ENCODE measurements around the gene HOXC4. TPM values are rescaled to one million over a fixed set of nuclear protein-coding genes. Genes with fewer than 3 reads are reported as not detected.

HOXC4 gene
- total and polyA plus RNA-seq, 12 donors, result 0.78 to 7.4 (median 2.9) TPM

DNA sequence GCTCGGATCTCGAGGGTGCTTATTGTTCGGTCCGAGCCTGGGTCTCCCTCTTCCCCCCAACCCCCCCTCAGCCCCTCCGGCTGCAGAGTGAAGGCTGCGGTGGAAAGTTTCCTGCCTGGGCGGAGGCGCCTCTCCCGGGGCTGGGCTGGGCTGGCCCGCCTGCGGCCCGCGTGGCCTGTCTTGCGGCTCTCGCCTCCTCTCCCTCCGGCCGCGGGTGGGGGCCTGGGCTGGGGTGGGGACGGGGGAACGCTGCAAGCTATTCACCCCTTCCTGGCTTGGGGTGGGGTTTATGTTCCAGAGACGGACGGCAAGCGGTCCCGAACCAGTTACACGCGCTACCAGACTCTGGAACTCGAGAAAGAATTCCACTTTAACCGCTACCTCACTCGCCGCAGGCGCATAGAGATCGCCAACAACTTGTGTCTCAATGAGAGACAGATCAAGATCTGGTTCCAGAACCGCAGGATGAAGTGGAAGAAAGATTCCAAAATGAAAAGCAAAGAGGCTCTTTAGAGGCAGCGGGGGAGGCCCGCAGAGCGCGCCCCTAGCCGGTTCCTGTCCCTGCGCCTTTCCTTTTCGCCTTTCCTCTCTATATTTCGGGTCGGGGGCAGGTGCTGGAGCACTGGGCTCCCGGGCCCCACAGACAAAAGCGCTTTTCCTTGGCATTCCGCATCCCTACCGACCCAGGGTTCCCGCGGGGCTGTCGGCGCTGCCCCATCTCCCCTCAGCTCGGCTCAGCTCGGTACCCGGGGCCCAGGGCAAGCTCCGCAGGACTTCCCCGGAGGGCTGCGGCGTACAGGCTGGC lies 19.5 kb upstream of the HOXC4 start:
- intact Hi-C loops (cut with DNase I), result loop anchor here (5.0 to 10.0 kb wide), 2 partner anchors 101 to 158 kb away; no protein-coding TSS in a partner anchor
- DNase-seq, result peak in 1 of 7 donors; percentile 60
- WGBS, 4 donors, result 35 to 71% (median 50%) methylated on average over 28 to 57 of the region's 57 CpGs
- H3K4me1 ChIP-seq (replicated peaks in 1 of 2), result peaks cover 7 to 44% of the 10 kb centered on the region in 2 donors
- H3K27me3 ChIP-seq, result no peaks in the 10 kb centered on the region
- H3K9me3 ChIP-seq (replicated peaks in 1 of 3), result no peaks in the 10 kb centered on the region
- H3K4me3 ChIP-seq, result peak overlapping the region in 2 of 4 donors; percentile 33 to 47
- no peaks in the 10 kb centered on the region for H3K36me3 ChIP-seq (replicated peaks in 1 of 2)
- H3K27ac ChIP-seq, result peak overlapping the region in 2 of 5 donors; percentile 74 to 77
- TF ChIP-seq, protein P1, sequence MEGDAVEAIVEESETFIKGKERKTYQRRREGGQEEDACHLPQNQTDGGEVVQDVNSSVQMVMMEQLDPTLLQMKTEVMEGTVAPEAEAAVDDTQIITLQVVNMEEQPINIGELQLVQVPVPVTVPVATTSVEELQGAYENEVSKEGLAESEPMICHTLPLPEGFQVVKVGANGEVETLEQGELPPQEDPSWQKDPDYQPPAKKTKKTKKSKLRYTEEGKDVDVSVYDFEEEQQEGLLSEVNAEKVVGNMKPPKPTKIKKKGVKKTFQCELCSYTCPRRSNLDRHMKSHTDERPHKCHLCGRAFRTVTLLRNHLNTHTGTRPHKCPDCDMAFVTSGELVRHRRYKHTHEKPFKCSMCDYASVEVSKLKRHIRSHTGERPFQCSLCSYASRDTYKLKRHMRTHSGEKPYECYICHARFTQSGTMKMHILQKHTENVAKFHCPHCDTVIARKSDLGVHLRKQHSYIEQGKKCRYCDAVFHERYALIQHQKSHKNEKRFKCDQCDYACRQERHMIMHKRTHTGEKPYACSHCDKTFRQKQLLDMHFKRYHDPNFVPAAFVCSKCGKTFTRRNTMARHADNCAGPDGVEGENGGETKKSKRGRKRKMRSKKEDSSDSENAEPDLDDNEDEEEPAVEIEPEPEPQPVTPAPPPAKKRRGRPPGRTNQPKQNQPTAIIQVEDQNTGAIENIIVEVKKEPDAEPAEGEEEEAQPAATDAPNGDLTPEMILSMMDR (IDR thresholded peaks at IDR 0.05), result no peak
- TF ChIP-seq POLR2A (IDR thresholded peaks at IDR 0.05), result no peak

DNA sequence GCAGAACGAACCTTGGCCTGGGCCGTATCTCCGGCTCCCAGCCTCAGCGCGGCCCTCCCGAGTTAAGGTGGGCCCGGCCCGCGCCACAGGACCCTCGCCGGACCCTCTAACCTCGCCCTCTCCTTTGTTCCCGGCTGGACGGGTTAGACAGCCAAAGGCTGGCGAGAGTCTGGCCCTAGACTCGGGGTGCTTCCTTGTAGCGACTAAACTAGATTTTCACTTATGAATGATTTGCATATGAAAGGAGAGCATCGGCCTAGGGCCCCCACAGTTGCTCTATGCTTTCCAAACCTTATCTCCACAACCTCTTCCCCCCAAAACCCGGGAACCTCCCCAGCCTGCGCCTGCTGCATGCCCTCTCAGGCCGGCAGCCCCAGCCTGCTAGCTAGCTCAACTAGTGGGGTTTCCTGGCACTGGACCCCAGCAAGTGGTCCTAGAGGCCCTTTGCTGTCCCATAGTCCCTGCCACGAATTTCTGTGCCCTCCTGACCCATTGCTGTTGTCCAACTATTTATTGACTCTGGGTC lies 18.8 kb upstream of the HOXC4 start:
- H3K9me3 ChIP-seq (replicated peaks in 1 of 3), result no peaks in the 10 kb centered on the region
- intact Hi-C loops (cut with DNase I), result loop anchor here (5.0 to 10.0 kb wide), 2 partner anchors 100 to 157 kb away; no protein-coding TSS in a partner anchor
- H3K36me3 ChIP-seq (replicated peaks in 1 of 2), result no peaks in the 10 kb centered on the region
- WGBS, 4 donors, result 66 to 71% (median 69%) methylated on average over 7 to 22 of the region's 22 CpGs
- H3K4me3 ChIP-seq, result no peak overlapping the region
- H3K27ac ChIP-seq, result peak overlapping the region in 2 of 5 donors; percentile 74 to 77
- no peak for DNase-seq
- H3K27me3 ChIP-seq, result no peaks in the 10 kb centered on the region
- peaks cover 7 to 41% of the 10 kb centered on the region in 2 donors for H3K4me1 ChIP-seq (replicated peaks in 1 of 2)
- no peak for TF ChIP-seq POLR2A (IDR thresholded peaks at IDR 0.05)
- TF ChIP-seq, protein P1 (IDR thresholded peaks at IDR 0.05), result no peak

DNA sequence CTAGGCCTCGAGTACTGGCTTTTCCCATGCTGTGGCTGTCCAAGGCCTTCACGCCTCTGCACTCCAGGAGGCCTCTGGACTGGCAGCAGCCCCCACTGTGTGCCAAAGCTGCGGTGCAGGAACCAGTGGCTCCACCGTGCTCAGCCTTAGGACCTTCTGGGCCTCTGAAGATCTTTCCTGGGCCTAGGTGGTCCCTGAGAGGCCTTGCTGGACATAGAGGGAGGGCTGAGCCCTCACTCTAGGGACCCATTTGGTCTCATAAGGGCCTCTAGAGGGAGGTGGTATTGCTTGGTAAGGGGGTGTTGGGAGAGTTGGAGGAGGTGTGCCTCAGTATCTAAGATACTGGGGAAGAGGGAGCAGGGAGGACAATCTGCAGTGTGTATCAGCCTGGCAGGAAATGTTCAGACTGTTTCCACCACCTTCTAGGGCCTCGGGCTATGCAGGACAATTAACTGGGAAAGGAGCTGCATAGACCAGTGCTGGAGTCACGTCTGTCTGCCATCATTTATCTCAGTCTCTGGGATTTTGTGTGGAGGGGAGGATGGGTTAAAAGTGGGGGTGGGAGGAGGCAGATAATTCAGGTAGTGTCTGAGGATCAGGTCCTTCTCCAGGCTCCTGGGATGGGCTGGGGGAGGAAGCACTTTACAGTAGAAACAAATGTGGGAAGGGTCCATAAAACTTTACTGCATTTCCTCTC lies 17.9 kb upstream of the HOXC4 start:
- H3K36me3 ChIP-seq (replicated peaks in 1 of 2), result no peaks in the 10 kb centered on the region
- TF ChIP-seq, protein P1 (IDR thresholded peaks at IDR 0.05), result no peak
- TF ChIP-seq POLR2A (IDR thresholded peaks at IDR 0.05), result no peak
- WGBS, 4 donors, result 59 to 84% (median 71%) methylated on average over 2 to 6 of the region's 6 CpGs
- H3K9me3 ChIP-seq (replicated peaks in 1 of 3), result no peaks in the 10 kb centered on the region
- no peak for DNase-seq
- peak overlapping the region in 2 of 5 donors; percentile 9 to 28 for H3K27ac ChIP-seq
- H3K4me1 ChIP-seq (replicated peaks in 1 of 2), result peaks cover 7 to 35% of the 10 kb centered on the region in 2 donors
- no peak overlapping the region for H3K4me3 ChIP-seq
- no peaks in the 10 kb centered on the region for H3K27me3 ChIP-seq
- intact Hi-C loops (cut with DNase I), result loop anchor here in 1 of 2 donors (10.0 kb wide), 1 partner anchor 99 kb away; no protein-coding TSS in a partner anchor
